Fibroblast of lung (primary cell): ENCODE data around the gene TCIRG1. TPM values are rescaled to one million over a fixed set of nuclear protein-coding genes. Genes with fewer than 3 reads are reported as not detected.

Experiments
- DNase-seq, 2 donors: peaks; one replicate each; pipeline versions ENCODE4 v3.0.0 to v3.0.0-alpha.2; 2010; ENCODE audit warnings: low read depth in 2 of 2
- H2AFZ ChIP-seq: 2 replicates; pipeline ENCODE4 v1.5.1; 2012; ENCODE audit warnings: low read length, control low read depth, inconsistent platforms
- H3K27ac ChIP-seq: 2 replicates; pipeline ENCODE4 v1.5.1; 2011; ENCODE audit warnings: low read length, control low read depth; ENCODE audit not compliant: insufficient read depth
- H3K27me3 ChIP-seq: 2 replicates; pipeline ENCODE4 v1.5.1; 2011; ENCODE audit warnings: mild to moderate bottlenecking, low read length; ENCODE audit not compliant: control insufficient read depth, insufficient read depth
- H3K36me3 ChIP-seq: 2 replicates; pipeline ENCODE4 v1.5.1; 2011; ENCODE audit warnings: low read length; ENCODE audit not compliant: control insufficient read depth, insufficient read depth
- H3K4me1 ChIP-seq: 2 replicates; pipeline ENCODE4 v1.5.1; 2011; ENCODE audit warnings: low read length; ENCODE audit not compliant: control insufficient read depth, insufficient read depth; ENCODE audit errors: extremely low read depth
- H3K4me2 ChIP-seq: 2 replicates; pipeline ENCODE4 v1.5.1; 2011; ENCODE audit warnings: low read length, control low read depth; ENCODE audit not compliant: insufficient read depth; ENCODE audit errors: extremely low read depth
- H3K4me3 ChIP-seq, 4 experiments: fragments of 200-600 bp in 1 of 4; sonication (generic) in 1 of 4; replicated peaks in 1 of 4; 2 replicates each; pipeline ENCODE4 v1.5.1; 2011 to 2016; ENCODE audit warnings: low read length in 4 of 4, low read depth in 3 of 4, mild to moderate bottlenecking in 3 of 4, control low read depth in 2 of 4, inconsistent platforms in 1 of 4, mixed read lengths in 1 of 4; ENCODE audit not compliant: insufficient read depth in 1 of 4; ENCODE audit errors: control extremely low read depth in 1 of 4
- H3K79me2 ChIP-seq: 2 replicates; pipeline ENCODE4 v1.5.1; 2012; ENCODE audit warnings: mild to moderate bottlenecking, low read length, inconsistent platforms; ENCODE audit not compliant: control insufficient read depth, insufficient read depth
- H3K9ac ChIP-seq: 2 replicates; pipeline ENCODE4 v1.5.1; 2011; ENCODE audit warnings: mild to moderate bottlenecking, low read length, control low read depth; ENCODE audit not compliant: insufficient read depth
- H3K9me3 ChIP-seq: 2 replicates; pipeline ENCODE4 v1.5.1; 2012; ENCODE audit warnings: low read depth, low read length; ENCODE audit not compliant: control insufficient read depth, insufficient read depth
- H4K20me1 ChIP-seq: 2 replicates; pipeline ENCODE4 v1.5.1; 2011; ENCODE audit warnings: low read length; ENCODE audit not compliant: control insufficient read depth, insufficient read depth; ENCODE audit errors: extremely low read depth
- EZH2 ChIP-seq: IDR thresholded peaks from 2 replicates; pipeline ENCODE4 v1.5.1; 2012; ENCODE audit warnings: low read length, control low read depth, mild to moderate bottlenecking; ENCODE audit errors: missing control alignments
- polyA plus RNA-seq, 2 donors: library from polyadenylated mRNA; depleted of rRNA in 1 of 2; stranded (reverse) in 1 of 2; unstranded in 1 of 2; fragments of >200 nt; gene quantifications; 2 replicates each; pipeline ENCODE4 v1.2.1, GENCODE V29; 2011 to 2012; ENCODE audit warnings: missing spikeins in 1 of 2
- total RNA-seq: library from RNA; depleted of rRNA; stranded (reverse); fragments of >200 nt; gene quantifications from 2 replicates; pipeline ENCODE4 v1.2.1, GENCODE V29; 2014
- TF ChIP-seq, protein P1 (sequence below), 2 donors: IDR thresholded peaks in 1 of 2; conservative IDR thresholded peaks in 1 of 2; 1 replicate in 1 of 2; 2 replicates in 1 of 2; pipeline ENCODE4 v1.5.1; 2011 to 2012; ENCODE audit warnings: low read length in 2 of 2, control low read depth in 1 of 2, inconsistent platforms in 1 of 2, low read depth in 1 of 2, mild to moderate bottlenecking in 1 of 2

The TCIRG1 gene
- total and polyA plus RNA-seq, 2 donors (not counting 1 experiment from before 2014, with no cell fraction given), result 26.7 to 46.2 TPM

DNA sequence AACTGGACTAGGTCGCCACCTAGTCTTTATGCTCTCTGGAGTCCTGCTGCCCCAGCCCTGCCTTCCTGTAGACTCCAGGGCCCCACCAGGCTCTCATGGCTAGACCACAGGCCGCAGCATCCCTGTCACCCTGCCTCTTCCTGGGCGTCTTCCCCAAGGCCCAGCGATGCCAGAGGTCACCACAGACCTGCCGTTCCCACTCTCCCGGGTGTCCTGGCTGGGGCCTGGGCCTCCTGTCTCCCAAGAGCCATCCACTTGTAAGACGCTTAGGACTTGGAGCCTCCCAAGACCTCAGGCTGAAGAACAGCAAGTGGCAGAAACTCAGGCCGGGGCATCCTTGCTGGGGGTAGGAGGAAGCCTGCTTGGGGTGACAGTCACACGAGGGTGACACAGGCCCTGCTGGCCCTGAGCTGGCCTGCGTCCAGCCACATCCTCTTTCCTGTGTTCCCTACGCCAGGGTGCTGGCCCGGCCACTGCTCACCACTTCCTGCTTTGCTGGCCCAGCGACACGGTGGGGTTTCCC lies 2.0 kb upstream of the TCIRG1 start:
- no peaks in the 10 kb centered on the region for H3K27me3 ChIP-seq
- no peak for DNase-seq
- no peak for TF ChIP-seq EZH2
- TF ChIP-seq, protein P1, sequence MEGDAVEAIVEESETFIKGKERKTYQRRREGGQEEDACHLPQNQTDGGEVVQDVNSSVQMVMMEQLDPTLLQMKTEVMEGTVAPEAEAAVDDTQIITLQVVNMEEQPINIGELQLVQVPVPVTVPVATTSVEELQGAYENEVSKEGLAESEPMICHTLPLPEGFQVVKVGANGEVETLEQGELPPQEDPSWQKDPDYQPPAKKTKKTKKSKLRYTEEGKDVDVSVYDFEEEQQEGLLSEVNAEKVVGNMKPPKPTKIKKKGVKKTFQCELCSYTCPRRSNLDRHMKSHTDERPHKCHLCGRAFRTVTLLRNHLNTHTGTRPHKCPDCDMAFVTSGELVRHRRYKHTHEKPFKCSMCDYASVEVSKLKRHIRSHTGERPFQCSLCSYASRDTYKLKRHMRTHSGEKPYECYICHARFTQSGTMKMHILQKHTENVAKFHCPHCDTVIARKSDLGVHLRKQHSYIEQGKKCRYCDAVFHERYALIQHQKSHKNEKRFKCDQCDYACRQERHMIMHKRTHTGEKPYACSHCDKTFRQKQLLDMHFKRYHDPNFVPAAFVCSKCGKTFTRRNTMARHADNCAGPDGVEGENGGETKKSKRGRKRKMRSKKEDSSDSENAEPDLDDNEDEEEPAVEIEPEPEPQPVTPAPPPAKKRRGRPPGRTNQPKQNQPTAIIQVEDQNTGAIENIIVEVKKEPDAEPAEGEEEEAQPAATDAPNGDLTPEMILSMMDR (conservative IDR thresholded peaks at IDR 0.05 in 1 of 2, IDR thresholded peaks at IDR 0.05 in 1 of 2; ENCODE audit: low read depth in 1 of 2, low read length in 2 of 2), result no peak

DNA sequence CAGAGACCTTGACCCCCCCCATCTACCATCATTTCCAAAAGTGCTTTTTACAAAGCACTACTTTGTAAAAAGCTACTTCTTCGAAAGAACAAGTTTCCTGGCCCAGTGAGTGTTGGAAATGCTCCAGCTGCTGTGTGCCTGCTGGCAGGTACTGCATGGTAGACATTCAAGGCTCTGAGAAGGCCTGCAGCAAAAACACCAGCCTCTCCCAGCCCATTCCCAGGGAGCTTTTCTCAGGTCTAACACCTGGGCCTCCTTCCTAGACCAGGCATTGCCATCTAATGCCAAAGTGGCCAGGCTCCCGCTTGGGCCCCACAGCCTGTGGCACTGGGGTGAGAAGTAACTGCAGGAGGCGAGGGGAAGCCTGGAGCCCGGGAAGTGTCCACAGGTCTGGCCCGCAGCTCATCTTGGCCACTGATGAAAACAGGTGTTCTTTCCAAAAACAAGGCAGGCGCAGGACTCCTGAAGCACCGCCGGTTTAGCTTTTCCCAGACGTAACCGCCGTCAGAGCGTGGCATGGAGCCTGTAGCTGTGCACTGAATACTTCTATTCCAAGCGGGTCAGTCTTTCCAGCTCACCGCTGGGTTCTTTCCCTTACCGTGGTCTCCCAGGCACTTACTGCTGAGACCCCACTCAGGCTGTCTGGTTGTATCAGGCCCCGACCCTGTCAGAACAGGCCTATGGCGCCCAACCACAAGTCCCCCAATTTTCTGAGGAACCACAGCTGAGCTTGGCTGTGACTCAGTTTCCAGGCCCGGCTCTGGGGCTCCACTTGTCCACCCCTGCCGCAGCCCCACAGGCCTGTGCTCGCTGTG lies 1.2 kb upstream of the TCIRG1 start:
- Histone ChIP-seq H3K9me3 (no peaks in the 10 kb centered on the region), H3K4me1 (peaks cover 8% of the 10 kb centered on the region), H3K36me3 (peaks cover 13% of the 10 kb centered on the region), H3K4me3 (no peak overlapping the region), H3K27ac (no peak overlapping the region), H3K4me2 (no peak overlapping the region), H3K79me2 (peaks cover 26% of the 10 kb centered on the region), H3K9ac (no peak overlapping the region), H4K20me1 (no peaks in the 10 kb centered on the region), H2AFZ (no peak overlapping the region), H3K27me3 (no peaks in the 10 kb centered on the region)
- no peak for TF ChIP-seq EZH2
- TF ChIP-seq, protein P1 (conservative IDR thresholded peaks at IDR 0.05 in 1 of 2, IDR thresholded peaks at IDR 0.05 in 1 of 2; ENCODE audit: low read depth in 1 of 2, low read length in 2 of 2), result no peak
- DNase-seq, result no peak

More for the DNA sequence above, 2.0 kb upstream of the TCIRG1 start:
- Histone ChIP-seq H3K4me1 (peaks cover 8% of the 10 kb centered on the region), H3K36me3 (peaks cover 10% of the 10 kb centered on the region), H3K79me2 (peaks cover 31% of the 10 kb centered on the region), H3K9ac (no peak overlapping the region), H4K20me1 (no peaks in the 10 kb centered on the region), H2AFZ (no peak overlapping the region), H3K4me2 (no peak overlapping the region), H3K9me3 (no peaks in the 10 kb centered on the region), H3K27ac (no peak overlapping the region), H3K4me3 (no peak overlapping the region)

DNA sequence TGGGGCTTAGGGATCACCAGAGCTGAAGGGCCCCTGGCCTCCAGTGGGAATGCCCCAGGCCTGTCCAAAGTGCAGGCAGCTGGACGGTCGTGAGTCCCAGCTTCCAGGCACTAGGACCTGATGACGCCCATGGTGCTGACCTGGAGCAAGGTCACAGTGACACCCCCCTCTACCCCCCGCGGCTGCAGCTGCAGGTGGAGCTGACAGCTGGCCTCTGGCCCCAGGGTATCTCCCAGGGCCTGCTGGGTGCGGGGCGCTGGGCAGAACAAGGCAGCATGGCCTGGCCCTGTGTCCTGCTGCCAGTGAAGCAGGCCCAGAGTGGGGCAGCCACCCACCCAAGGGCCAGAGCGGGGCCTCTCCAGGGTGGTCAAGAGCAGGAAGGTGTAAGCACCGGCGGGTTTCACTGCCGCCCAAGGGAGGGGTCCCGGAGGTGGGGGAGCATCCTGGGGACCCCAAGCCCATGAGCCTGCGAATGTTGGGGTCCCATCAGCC lies 553 bp upstream of the TCIRG1 start:
- no peaks in the 10 kb centered on the region for H3K9me3 ChIP-seq

More for the DNA sequence above, 553 bp upstream of the TCIRG1 start:
- H2AFZ ChIP-seq, result peak overlapping the region; percentile 64
- no peaks in the 10 kb centered on the region for H3K27me3 ChIP-seq
- peak overlapping the region; percentile 87 for H3K4me2 ChIP-seq
- peak overlapping the region; percentile 75 for H3K9ac ChIP-seq
- TF ChIP-seq, protein P1 (conservative IDR thresholded peaks at IDR 0.05 in 1 of 2, IDR thresholded peaks at IDR 0.05 in 1 of 2; ENCODE audit: low read depth in 1 of 2, low read length in 2 of 2), result no peak
- no peak for TF ChIP-seq EZH2
- H3K36me3 ChIP-seq, result peaks cover 16% of the 10 kb centered on the region
- H3K4me1 ChIP-seq, result peaks cover 8% of the 10 kb centered on the region
- peak overlapping the region; percentile 50 to 88 (median 80) for H3K4me3 ChIP-seq
- peak overlapping the region; percentile 81 for H3K27ac ChIP-seq
- H4K20me1 ChIP-seq, result no peaks in the 10 kb centered on the region
- H3K79me2 ChIP-seq, result peaks cover 26% of the 10 kb centered on the region
- no peak for DNase-seq
